ENCODE data around the gene SURF4.

The SURF4 gene

DNA sequence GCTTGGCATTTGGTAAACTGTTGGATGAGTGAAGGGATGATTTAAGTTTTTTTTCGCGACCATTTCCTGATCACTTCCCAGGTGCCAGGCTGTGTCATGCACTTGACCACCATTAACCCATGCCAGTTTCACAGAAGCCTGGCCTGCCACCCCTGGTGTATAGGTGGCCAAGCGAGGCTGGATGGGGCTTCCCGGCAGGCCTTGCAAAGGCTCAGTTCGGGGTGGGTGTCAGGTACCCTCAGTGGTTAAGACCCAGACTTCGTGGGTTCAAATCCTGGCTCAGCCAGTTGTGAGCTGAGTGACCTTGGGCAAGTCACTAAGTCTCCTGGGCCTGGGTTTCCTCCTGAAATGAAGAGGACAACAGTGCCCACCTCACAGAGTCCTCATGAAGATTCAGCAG is 30.3 kb downstream of the SURF4 start:
- TF ChIP-seq TAF1 (IDR thresholded peaks at IDR 0.05; ENCODE audit: borderline replicate concordance, insufficient read depth, low read length) = no peak
- TF ChIP-seq POLR2AphosphoS5 (IDR thresholded peaks at IDR 0.05; ENCODE audit: low read depth, low read length) = no peak
- TF ChIP-seq, protein P1, sequence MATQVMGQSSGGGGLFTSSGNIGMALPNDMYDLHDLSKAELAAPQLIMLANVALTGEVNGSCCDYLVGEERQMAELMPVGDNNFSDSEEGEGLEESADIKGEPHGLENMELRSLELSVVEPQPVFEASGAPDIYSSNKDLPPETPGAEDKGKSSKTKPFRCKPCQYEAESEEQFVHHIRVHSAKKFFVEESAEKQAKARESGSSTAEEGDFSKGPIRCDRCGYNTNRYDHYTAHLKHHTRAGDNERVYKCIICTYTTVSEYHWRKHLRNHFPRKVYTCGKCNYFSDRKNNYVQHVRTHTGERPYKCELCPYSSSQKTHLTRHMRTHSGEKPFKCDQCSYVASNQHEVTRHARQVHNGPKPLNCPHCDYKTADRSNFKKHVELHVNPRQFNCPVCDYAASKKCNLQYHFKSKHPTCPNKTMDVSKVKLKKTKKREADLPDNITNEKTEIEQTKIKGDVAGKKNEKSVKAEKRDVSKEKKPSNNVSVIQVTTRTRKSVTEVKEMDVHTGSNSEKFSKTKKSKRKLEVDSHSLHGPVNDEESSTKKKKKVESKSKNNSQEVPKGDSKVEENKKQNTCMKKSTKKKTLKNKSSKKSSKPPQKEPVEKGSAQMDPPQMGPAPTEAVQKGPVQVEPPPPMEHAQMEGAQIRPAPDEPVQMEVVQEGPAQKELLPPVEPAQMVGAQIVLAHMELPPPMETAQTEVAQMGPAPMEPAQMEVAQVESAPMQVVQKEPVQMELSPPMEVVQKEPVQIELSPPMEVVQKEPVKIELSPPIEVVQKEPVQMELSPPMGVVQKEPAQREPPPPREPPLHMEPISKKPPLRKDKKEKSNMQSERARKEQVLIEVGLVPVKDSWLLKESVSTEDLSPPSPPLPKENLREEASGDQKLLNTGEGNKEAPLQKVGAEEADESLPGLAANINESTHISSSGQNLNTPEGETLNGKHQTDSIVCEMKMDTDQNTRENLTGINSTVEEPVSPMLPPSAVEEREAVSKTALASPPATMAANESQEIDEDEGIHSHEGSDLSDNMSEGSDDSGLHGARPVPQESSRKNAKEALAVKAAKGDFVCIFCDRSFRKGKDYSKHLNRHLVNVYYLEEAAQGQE (IDR thresholded peaks at IDR 0.05; ENCODE audit: insufficient read depth in 1 of 2, low read depth in 2 of 2, low read length in 2 of 2) = no peak
- TF ChIP-seq SIN3A (IDR thresholded peaks at IDR 0.05; ENCODE audit: borderline replicate concordance, insufficient read depth, low read length) = no peak

DNA sequence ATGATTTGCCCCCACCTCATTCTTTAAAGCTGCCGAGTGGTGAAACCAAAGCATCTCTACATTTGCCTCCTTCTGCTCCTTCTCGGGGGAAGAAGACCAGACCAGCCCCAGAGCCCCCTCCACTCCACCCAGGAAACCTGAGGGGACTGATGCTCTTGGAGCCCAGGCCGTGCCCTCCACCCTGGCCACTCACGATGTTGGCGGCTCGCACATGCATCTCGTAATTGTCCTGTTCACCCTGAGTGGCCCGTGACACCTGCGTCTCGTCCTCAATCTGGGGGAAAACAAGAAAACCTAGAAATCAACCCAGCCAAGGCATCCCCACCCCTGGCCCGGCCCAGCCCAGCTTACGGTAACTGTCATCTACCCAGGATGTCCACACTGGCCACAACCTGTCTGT is 30.9 kb downstream of the SURF4 start:
- TF ChIP-seq POLR2AphosphoS5 (IDR thresholded peaks at IDR 0.05; ENCODE audit: low read depth, low read length) (no peak), SIN3A (IDR thresholded peaks at IDR 0.05; ENCODE audit: borderline replicate concordance, insufficient read depth, low read length) (no peak), TAF1 (IDR thresholded peaks at IDR 0.05; ENCODE audit: borderline replicate concordance, insufficient read depth, low read length) (no peak), FOXP2 (optimal IDR thresholded peaks at IDR 0.05; ENCODE audit: borderline replicate concordance, extremely low read depth, extremely low read length, insufficient read depth) (no peak)
- TF ChIP-seq, protein P1 (IDR thresholded peaks at IDR 0.05; ENCODE audit: insufficient read depth in 1 of 2, low read depth in 2 of 2, low read length in 2 of 2) = no peak

DNA sequence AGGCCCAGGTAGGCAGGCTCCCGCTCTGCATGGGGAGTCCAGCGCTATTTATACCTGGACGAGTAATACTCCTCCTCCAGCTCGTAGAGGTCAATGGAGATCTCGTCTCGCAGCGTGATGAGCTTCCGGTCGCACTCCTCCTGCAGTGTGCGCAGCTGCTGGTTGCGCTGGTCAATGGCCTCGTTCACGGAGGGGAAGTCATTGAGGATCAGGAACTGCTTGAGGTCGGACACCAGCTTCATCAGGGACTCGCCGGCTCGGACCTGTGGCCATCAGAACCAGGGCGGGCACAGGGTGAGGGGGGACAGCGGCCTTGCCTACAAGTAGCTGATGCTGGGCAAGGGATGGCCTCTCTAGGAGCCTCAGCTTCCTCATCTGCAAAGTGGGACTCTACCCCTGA is 31.8 kb downstream of the SURF4 start:
- TF ChIP-seq POLR2AphosphoS5 (IDR thresholded peaks at IDR 0.05; ENCODE audit: low read depth, low read length) (no peak), FOXP2 (optimal IDR thresholded peaks at IDR 0.05; ENCODE audit: borderline replicate concordance, extremely low read depth, extremely low read length, insufficient read depth) (no peak), TAF1 (IDR thresholded peaks at IDR 0.05; ENCODE audit: borderline replicate concordance, insufficient read depth, low read length) (no peak), SIN3A (IDR thresholded peaks at IDR 0.05; ENCODE audit: borderline replicate concordance, insufficient read depth, low read length) (no peak)
- TF ChIP-seq, protein P1 (IDR thresholded peaks at IDR 0.05; ENCODE audit: insufficient read depth in 1 of 2, low read depth in 2 of 2, low read length in 2 of 2) = no peak

DNA sequence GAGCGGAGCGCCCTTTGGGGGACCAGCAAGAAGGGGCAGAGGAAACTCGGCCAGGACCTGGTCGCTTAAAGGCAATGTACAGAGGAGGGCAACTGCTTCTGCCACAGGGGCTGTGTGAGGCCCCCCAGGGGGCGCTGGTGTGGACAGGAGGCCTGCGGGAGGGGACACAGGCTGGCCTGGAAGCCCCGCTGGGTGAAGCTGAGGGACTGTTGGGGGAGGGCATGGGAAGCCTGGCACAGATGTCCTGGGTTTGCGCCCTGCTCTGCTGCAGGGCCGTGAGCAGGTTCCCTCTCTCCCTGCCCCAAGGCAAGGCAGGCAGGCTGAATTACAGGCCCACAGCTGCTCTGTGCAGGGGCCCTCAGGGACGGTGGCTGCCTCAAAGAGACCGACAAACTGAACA is 33.3 kb downstream of the SURF4 start:
- TF ChIP-seq POLR2AphosphoS5 (IDR thresholded peaks at IDR 0.05; ENCODE audit: low read depth, low read length) (no peak), FOXP2 (optimal IDR thresholded peaks at IDR 0.05; ENCODE audit: borderline replicate concordance, extremely low read depth, extremely low read length, insufficient read depth) (no peak)
- TF ChIP-seq, protein P1 (IDR thresholded peaks at IDR 0.05; ENCODE audit: insufficient read depth in 1 of 2, low read depth in 2 of 2, low read length in 2 of 2) = no peak

DNA sequence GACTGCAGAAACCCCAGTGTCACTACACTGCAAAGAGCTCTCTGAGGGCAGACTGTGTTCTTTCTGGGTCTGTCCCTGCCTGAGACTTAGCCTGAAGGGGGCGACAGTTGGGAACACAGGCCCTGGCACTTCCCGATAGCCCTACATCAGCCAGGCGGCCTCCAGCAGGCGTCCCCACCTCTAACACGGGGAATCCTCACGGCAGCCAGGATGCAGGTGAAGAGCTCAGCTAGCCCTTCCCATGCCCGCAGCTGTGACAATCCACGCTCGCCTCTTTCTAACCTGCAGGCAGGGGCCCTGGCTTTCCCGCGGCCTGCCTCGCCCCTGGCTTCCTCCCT is 33.8 kb downstream of the SURF4 start:
- TF ChIP-seq SIN3A (IDR thresholded peaks at IDR 0.05; ENCODE audit: borderline replicate concordance, insufficient read depth, low read length) (no peak), POLR2AphosphoS5 (IDR thresholded peaks at IDR 0.05; ENCODE audit: low read depth, low read length) (no peak), TAF1 (IDR thresholded peaks at IDR 0.05; ENCODE audit: borderline replicate concordance, insufficient read depth, low read length) (no peak), FOXP2 (optimal IDR thresholded peaks at IDR 0.05; ENCODE audit: borderline replicate concordance, extremely low read depth, extremely low read length, insufficient read depth) (no peak)
- TF ChIP-seq, protein P1 (IDR thresholded peaks at IDR 0.05; ENCODE audit: insufficient read depth in 1 of 2, low read depth in 2 of 2, low read length in 2 of 2) = no peak

Data from PFSK-1 (cell line).